ENCODE measurements around the gene BLOC1S5. TPM values are rescaled to one million over a fixed set of nuclear protein-coding genes. Genes with fewer than 3 reads are reported as not detected.

BLOC1S5 gene
- total and polyA plus RNA-seq, 9 of the 15 experiments (the other 6 are each of a cell fraction or from before 2014, with no cell fraction given), result 8.5 to 41.0 (median 27.7) TPM

DNA sequence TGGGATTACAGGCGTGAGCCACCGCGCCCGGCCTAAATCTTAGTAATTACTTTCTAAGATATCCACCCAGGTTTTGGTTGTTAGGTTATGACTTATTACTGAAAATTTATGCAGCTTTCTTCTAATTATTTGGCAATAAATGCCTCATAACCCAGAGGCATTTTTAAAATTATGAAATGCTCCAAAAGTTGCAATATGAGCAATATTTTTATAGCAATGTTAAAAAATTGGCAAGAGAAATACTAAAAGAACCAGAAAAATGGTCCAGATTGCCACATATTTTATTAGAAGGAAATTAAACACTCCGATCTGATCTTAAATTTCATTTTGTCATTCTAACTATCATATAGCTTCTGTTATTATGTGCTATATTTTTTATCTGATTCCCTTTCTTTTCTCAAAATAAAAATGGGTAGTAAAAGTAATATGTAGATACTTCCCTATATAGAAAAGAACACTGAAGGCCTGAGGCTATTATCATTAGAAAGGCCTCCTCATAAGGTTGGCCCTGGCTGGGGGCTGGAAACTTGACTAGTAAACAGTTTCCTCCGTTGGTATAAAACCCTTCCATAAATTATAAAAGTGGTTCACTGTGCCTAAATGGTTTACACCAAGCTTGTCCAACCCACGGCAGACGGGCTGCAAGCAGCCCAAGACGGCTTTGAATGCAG is 22.1 kb downstream of the BLOC1S5 start:
- no peak for ATAC-seq
- CTCF ChIA-PET (ENCODE audit: low intra/inter-chr PET ratio), result interaction anchor here (0.6 kb wide), 1 partner anchor 12 kb away, joined by 3 read pairs; no protein-coding TSS in a partner anchor

More for the DNA sequence above, 22.1 kb downstream of the BLOC1S5 start:
- intact Hi-C loops (cut with micrococcal nuclease) (no loop called here), in situ Hi-C loops (cut with MboI) (no loop called here)
- TF ChIP-seq SREBF1 (IDR thresholded peaks at IDR 0.05; ENCODE audit: borderline replicate concordance, low read depth, low read length) (no peak), TAL1 (IDR thresholded peaks at IDR 0.05) (no peak), CBX1 (IDR thresholded peaks at IDR 0.05; ENCODE audit: low read depth) (no peak), NCOA2 (IDR thresholded peaks at IDR 0.05; ENCODE audit: partially characterized antibody in 2 of 2) (no peak), ZNF217 (CRISPR knock-in tag; IDR thresholded peaks at IDR 0.05) (no peak), CHD2 (IDR thresholded peaks at IDR 0.05; ENCODE audit: low read depth, low read length) (no peak), PURB (CRISPR knock-in tag; IDR thresholded peaks at IDR 0.05; ENCODE audit: low read depth) (no peak), ZNF644 (tag; IDR thresholded peaks at IDR 0.05; ENCODE audit: low read depth) (no peak), FOXP1 (CRISPR knock-in tag; IDR thresholded peaks at IDR 0.05) (no peak), BCL6 (CRISPR knock-in tag; IDR thresholded peaks at IDR 0.05) (no peak), ZNF124 (CRISPR knock-in tag; IDR thresholded peaks at IDR 0.05) (no peak), ZNF239 (CRISPR knock-in tag; IDR thresholded peaks at IDR 0.05) (no peak), MYBL2 (IDR thresholded peaks at IDR 0.05; ENCODE audit: low read depth) (no peak), MYBL2 (CRISPR knock-in tag; IDR thresholded peaks at IDR 0.05; ENCODE audit: borderline replicate concordance) (no peak), ZFX (CRISPR knock-in tag; IDR thresholded peaks at IDR 0.05) (no peak)
- TF ChIP-seq, protein P1, sequence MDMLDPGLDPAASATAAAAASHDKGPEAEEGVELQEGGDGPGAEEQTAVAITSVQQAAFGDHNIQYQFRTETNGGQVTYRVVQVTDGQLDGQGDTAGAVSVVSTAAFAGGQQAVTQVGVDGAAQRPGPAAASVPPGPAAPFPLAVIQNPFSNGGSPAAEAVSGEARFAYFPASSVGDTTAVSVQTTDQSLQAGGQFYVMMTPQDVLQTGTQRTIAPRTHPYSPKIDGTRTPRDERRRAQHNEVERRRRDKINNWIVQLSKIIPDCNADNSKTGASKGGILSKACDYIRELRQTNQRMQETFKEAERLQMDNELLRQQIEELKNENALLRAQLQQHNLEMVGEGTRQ (CRISPR knock-in tag; IDR thresholded peaks at IDR 0.05), result no peak
- TF ChIP-seq, protein P2, sequence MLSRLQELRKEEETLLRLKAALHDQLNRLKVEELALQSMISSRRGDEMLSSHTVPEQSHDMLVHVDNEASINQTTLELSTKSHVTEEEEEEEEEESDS (CRISPR knock-in tag; IDR thresholded peaks at IDR 0.05), result no peak
- TF ChIP-seq, protein P3, sequence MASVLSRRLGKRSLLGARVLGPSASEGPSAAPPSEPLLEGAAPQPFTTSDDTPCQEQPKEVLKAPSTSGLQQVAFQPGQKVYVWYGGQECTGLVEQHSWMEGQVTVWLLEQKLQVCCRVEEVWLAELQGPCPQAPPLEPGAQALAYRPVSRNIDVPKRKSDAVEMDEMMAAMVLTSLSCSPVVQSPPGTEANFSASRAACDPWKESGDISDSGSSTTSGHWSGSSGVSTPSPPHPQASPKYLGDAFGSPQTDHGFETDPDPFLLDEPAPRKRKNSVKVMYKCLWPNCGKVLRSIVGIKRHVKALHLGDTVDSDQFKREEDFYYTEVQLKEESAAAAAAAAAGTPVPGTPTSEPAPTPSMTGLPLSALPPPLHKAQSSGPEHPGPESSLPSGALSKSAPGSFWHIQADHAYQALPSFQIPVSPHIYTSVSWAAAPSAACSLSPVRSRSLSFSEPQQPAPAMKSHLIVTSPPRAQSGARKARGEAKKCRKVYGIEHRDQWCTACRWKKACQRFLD (CRISPR knock-in tag; IDR thresholded peaks at IDR 0.05), result no peak
- TF ChIP-seq, protein P4, sequence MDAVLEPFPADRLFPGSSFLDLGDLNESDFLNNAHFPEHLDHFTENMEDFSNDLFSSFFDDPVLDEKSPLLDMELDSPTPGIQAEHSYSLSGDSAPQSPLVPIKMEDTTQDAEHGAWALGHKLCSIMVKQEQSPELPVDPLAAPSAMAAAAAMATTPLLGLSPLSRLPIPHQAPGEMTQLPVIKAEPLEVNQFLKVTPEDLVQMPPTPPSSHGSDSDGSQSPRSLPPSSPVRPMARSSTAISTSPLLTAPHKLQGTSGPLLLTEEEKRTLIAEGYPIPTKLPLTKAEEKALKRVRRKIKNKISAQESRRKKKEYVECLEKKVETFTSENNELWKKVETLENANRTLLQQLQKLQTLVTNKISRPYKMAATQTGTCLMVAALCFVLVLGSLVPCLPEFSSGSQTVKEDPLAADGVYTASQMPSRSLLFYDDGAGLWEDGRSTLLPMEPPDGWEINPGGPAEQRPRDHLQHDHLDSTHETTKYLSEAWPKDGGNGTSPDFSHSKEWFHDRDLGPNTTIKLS (IDR thresholded peaks at IDR 0.05; ENCODE audit: borderline replicate concordance, low read depth), result no peak
- no peak for FAIRE-seq
- H3K27me3 ChIP-seq (ENCODE audit: control insufficient read depth in 2 of 2, insufficient read depth in 2 of 2, low read length in 2 of 2), result no peaks in the 10 kb centered on the region
- no peak overlapping the region for H2AFZ ChIP-seq (ENCODE audit: low read depth, low read length)
- H3K4me3 ChIP-seq, result no peak overlapping the region
- H3K9me1 ChIP-seq (ENCODE audit: control insufficient read depth, insufficient read depth, low read length), result no peaks in the 10 kb centered on the region
- no peak overlapping the region for H3K4me2 ChIP-seq (ENCODE audit: insufficient read depth, low read length)
- no peak for DNase-seq (ENCODE audit: extremely low read depth in 1 of 4, low spot score in 3 of 4)
- no peak overlapping the region for H3K27ac ChIP-seq (ENCODE audit: extremely low read depth, low read depth, low read length)
- no TSS peak for BruUV-seq (replicated peaks)
- POLR2A ChIA-PET, result no interaction called here
- H3K36me3 ChIP-seq (ENCODE audit: control insufficient read depth, insufficient read depth, low read length), result peaks cover 29% of the 10 kb centered on the region
- no peak overlapping the region for H3K9ac ChIP-seq (ENCODE audit: insufficient read depth in 1 of 2, low read depth in 2 of 2, low read length in 2 of 2)
- 98% methylated on average over 9 of the region's 9 CpGs for WGBS (ENCODE audit: insufficient coverage, low coverage, missing lambda C conversion rate)
- H3K79me2 ChIP-seq (ENCODE audit: control insufficient read depth, insufficient read depth, low read length), result peaks cover 10% of the 10 kb centered on the region; the same call in 2 of the 3 replicates
- H4K20me1 ChIP-seq (replicated peaks; ENCODE audit: control insufficient read depth, insufficient read depth, low read length), result no peaks in the 10 kb centered on the region
- H3K4me1 ChIP-seq (replicated peaks in 1 of 2; ENCODE audit: control insufficient read depth in 2 of 2, insufficient read depth in 2 of 2, low read length in 2 of 2), result no peaks in the 10 kb centered on the region
- no peaks in the 10 kb centered on the region for H3K9me3 ChIP-seq (replicated peaks; ENCODE audit: control insufficient read depth, insufficient read depth, low read depth, low read length)
